Pancreas (tissue), 10 donors: ENCODE results near the gene AXDND1. TPM values are rescaled to one million over a fixed set of nuclear protein-coding genes. Genes with fewer than 3 reads are reported as not detected.

Experiments
- ATAC-seq, 4 donors: fragments of 200-7000 bp; cut with Tn5 transposase; one replicate each; pipeline versions ENCODE4 v1.8.0 to v1.9.1; 2020; ENCODE audit warnings: mild to moderate bottlenecking in 4 of 4, moderate library complexity in 4 of 4
- DNase-seq, 6 donors: peaks; one replicate each; pipeline ENCODE4 v3.0.0-alpha.2; 2020
- FAIRE-seq: peaks from 2 replicates; lab custom pipeline; 2012; peaks lifted over from hg19 to GRCh38; lab: Jason Lieb, UNC
- H3K27ac ChIP-seq, 4 donors: fragments of 200-600 bp; sonication (generic); 1 replicate in 3 of 4; 2 replicates in 1 of 4; pipeline versions ENCODE4 v1.5.0 to v1.8.0; 2020
- H3K27me3 ChIP-seq, 4 donors: fragments of 200-600 bp; one replicate each; pipeline ENCODE4 v1.8.0; 2021
- H3K36me3 ChIP-seq, 3 donors: fragments of 200-600 bp; sonication (generic) in 1 of 3; one replicate each; pipeline versions ENCODE4 v1.5.0 to v1.8.0; 2020 to 2021
- H3K4me1 ChIP-seq, 3 donors: fragments of 200-600 bp; one replicate each; pipeline ENCODE4 v1.8.0; 2021
- H3K4me3 ChIP-seq, 4 donors: fragments of 200-600 bp; sonication (generic) in 2 of 4; one replicate each; pipeline versions ENCODE4 v1.5.0 to v1.8.0; 2020 to 2021
- H3K9me3 ChIP-seq, 4 donors: fragments of 200-600 bp; one replicate each; pipeline ENCODE4 v1.8.0; 2021
- WGBS, 2 donors: extraction: QIAGEN DNeasy Blood & Tissue Kit; methylation state at CpG; one replicate each; pipeline ENCODE4 v1.1.7; 2013; 5-methylcytosine and 5-hydroxymethylcytosine counted together
- intact Hi-C, 3 donors: fragments of 100-400 bp; cut with DNase I; formaldehyde crosslinking; loops; one replicate each; pipeline versions ENCODE4 v1.11.1 to v1.14.2; 2022
- polyA plus RNA-seq, 2 donors: library from polyadenylated mRNA; stranded (reverse); fragments of 200-250 nt; gene quantifications; one replicate each; pipeline ENCODE4 v1.2.3, GENCODE V29; 2013
- total RNA-seq, 6 donors: library from RNA; stranded (reverse); fragmentation: NEBNext Ultra II Directional in 4 of 6; extraction: Animal tissue kit (Norgen Biotek cat#: 25700) in 4 of 6; gene quantifications; one replicate each; pipeline versions ENCODE4 v1.2.1 to v1.2.4, GENCODE V29; 2021 to 2023
- TF ChIP-seq, protein P1 (sequence below), 4 donors: fragments of 200-600 bp; sonication (generic) in 3 of 4; IDR thresholded peaks; one replicate each; pipeline versions ENCODE4 v1.5.0 to v1.8.0; 2021; ENCODE audit warnings: antibody characterized with exemption in 4 of 4
- donor health status: healthy with polysubstance abuse.
- donor health status: DM: no; HTN: no; CAD: no; lungs with moderate emphysema.
- donor health status: DM: no; HTN: no; CAD: no.
- donor health status: control.
- donor health status: control.
- donor health status: Bipolar disorder and iron deficiency.
- donor health status: DM: yes; HTN: yes; CAD: no.
- donor health status: DM: no; HTN: no; CAD: no.
- donor health status: DM: no; HTN: no; CAD: no.
- donor health status: DM: yes; HTN: yes; CAD: no.

The AXDND1 gene
- total and polyA plus RNA-seq, 8 donors = 0.09 to 0.45 (median 0.34) TPM; not detected in 2

DNA sequence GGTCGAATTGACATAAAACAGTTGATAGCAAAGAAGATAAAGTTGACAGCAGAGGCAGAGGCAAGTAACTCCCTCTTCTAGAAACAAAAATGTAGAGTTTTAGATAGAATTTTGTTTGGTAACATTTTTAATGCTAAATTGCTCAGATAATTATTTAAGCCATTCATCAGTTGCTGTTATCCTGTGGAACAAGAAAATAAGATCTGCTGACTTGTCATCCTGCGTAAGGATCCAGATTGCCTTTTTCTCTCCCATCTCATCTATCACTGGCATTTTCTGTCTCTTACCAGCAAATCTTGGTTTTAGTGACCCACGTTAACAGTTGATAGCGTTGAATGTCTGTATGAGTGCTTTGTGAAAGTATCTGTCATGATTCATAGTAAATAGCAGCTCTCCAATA is 42.3 kb upstream of the AXDND1 start:
- H3K9me3 ChIP-seq = no peaks in the 10 kb centered on the region
- ATAC-seq (no peak), FAIRE-seq (no peak), DNase-seq (no peak)
- H3K4me1 ChIP-seq = peaks cover 0 to 4% (median 3%) of the 10 kb centered on the region in 3 donors
- WGBS, 2 donors = 54 to 63% methylated on average over 4 of the region's 4 CpGs
- H3K27me3 ChIP-seq = no peaks in the 10 kb centered on the region
- intact Hi-C loops = no loop called here
- TF ChIP-seq, protein P1, sequence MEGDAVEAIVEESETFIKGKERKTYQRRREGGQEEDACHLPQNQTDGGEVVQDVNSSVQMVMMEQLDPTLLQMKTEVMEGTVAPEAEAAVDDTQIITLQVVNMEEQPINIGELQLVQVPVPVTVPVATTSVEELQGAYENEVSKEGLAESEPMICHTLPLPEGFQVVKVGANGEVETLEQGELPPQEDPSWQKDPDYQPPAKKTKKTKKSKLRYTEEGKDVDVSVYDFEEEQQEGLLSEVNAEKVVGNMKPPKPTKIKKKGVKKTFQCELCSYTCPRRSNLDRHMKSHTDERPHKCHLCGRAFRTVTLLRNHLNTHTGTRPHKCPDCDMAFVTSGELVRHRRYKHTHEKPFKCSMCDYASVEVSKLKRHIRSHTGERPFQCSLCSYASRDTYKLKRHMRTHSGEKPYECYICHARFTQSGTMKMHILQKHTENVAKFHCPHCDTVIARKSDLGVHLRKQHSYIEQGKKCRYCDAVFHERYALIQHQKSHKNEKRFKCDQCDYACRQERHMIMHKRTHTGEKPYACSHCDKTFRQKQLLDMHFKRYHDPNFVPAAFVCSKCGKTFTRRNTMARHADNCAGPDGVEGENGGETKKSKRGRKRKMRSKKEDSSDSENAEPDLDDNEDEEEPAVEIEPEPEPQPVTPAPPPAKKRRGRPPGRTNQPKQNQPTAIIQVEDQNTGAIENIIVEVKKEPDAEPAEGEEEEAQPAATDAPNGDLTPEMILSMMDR (IDR thresholded peaks at IDR 0.05) = no peak
- H3K27ac ChIP-seq = peak overlapping the region in 1 of 4 donors; percentile 8
- no peak overlapping the region for H3K4me3 ChIP-seq
- peaks cover 0 to 4% (median 0%) of the 10 kb centered on the region in 3 donors for H3K36me3 ChIP-seq

DNA sequence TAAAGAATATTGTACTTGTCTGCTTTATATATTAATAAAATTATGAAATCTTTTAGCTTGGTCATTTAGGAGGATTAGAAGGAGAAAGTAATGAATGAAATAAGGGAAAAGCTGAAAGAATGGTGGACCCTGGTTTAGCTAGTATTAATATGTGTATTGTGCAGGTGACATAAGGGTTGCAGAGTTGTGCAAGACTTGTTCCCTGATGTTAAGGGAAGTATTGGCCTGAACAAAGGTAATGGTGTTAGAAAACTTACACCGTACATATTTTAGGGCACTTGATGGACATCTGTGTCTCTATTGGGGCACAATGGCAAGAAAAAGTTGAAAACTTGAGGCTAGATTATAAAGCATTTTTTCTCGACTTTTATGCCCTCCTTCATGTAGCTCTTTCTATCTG is 39.9 kb upstream of the AXDND1 start:
- intact Hi-C loops = no loop called here
- Histone ChIP-seq H3K4me3 (no peak overlapping the region), H3K36me3 (peaks cover 0 to 4% (median 0%) of the 10 kb centered on the region in 3 donors), H3K4me1 (peaks cover 0 to 5% (median 3%) of the 10 kb centered on the region in 3 donors), H3K27me3 (no peaks in the 10 kb centered on the region), H3K27ac (no peak overlapping the region), H3K9me3 (no peaks in the 10 kb centered on the region)
- DNase-seq (no peak), FAIRE-seq (no peak), ATAC-seq (no peak)
- 73 to 85% methylated on average over 2 of the region's 2 CpGs for WGBS, 2 donors
- TF ChIP-seq, protein P1 (IDR thresholded peaks at IDR 0.05) = no peak

DNA sequence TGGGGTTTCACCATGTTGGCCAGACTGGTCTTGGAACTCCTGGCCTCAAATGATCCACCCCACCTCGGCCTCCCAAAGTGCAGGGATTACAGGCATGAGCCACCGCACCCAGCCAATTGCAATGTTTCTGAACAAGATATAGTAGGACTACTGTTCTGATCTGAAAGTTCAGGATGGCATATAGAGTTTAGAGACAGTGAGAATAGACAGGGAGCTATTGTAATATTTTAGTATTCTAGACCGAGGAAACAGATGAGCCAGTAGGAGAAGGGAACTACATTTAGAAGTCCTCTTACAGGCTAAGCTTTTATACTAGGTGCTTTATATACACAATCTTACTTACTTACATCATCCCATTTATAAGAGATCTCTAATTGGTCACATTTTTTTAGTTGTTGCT is 39.0 kb upstream of the AXDND1 start:
- FAIRE-seq = no peak
- intact Hi-C loops = no loop called here
- ATAC-seq = no peak
- no peak overlapping the region for H3K4me3 ChIP-seq
- H3K9me3 ChIP-seq = no peaks in the 10 kb centered on the region
- H3K27ac ChIP-seq = no peak overlapping the region
- 96 to 99% methylated on average over 3 of the region's 3 CpGs for WGBS, 2 donors
- no peaks in the 10 kb centered on the region for H3K27me3 ChIP-seq
- peaks cover 0 to 4% (median 0%) of the 10 kb centered on the region in 3 donors for H3K36me3 ChIP-seq
- TF ChIP-seq, protein P1 (IDR thresholded peaks at IDR 0.05) = no peak
- H3K4me1 ChIP-seq = peaks cover 6 to 14% (median 8%) of the 10 kb centered on the region in 3 donors
- no peak for DNase-seq

DNA sequence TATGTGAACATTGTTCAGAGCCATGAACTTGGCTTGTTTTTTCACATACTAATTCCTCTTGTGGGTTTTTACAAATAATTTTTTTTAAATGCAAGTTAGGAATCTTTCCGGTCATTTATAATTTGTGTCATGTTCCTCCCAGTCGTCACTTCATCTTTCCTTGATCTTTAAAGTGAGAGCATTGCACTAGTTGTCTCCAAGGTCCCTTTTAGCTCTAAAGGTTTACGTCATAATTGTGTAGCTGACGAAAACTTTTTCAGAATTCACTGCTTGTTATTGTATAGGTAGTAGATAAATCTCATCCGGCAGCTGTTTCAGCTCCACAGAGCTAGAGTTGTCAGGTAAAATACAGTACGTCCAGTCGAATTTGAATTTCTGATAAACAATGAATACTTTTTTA is 38.6 kb upstream of the AXDND1 start:
- DNase-seq (no peak), FAIRE-seq (no peak), ATAC-seq (no peak)
- Histone ChIP-seq H3K9me3 (no peaks in the 10 kb centered on the region), H3K27ac (no peak overlapping the region), H3K27me3 (no peaks in the 10 kb centered on the region), H3K4me1 (peaks cover 11 to 19% (median 12%) of the 10 kb centered on the region in 3 donors), H3K36me3 (peaks cover 0 to 4% (median 0%) of the 10 kb centered on the region in 3 donors), H3K4me3 (no peak overlapping the region)
- TF ChIP-seq, protein P1 (IDR thresholded peaks at IDR 0.05) = no peak
- 92 to 94% methylated on average over 7 of the region's 7 CpGs for WGBS, 2 donors
- intact Hi-C loops = no loop called here

DNA sequence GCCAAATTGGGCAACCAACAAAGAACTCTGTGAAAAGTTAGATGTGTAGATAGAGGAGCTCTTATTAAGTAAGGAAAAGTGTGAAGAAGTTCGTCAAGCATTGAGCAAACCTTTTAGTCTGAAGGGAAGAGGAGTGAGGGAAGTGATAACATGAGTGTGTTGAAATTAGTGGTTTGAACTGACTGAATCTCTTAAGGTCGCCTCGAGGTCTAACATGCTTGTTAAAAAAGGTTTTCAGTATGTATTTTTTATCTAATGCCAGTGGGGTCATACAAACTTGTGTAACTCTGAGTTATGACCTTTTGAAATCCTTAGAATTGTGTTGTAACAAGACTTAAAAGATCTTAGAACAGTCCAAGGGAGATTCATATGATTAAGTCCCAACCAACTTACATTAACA is 38.1 kb upstream of the AXDND1 start:
- Histone ChIP-seq H3K36me3 (peaks cover 0 to 4% (median 0%) of the 10 kb centered on the region in 3 donors), H3K27me3 (no peaks in the 10 kb centered on the region), H3K27ac (no peak overlapping the region), H3K4me1 (peaks cover 11 to 22% (median 12%) of the 10 kb centered on the region in 3 donors), H3K9me3 (no peaks in the 10 kb centered on the region), H3K4me3 (no peak overlapping the region)
- TF ChIP-seq, protein P1 (IDR thresholded peaks at IDR 0.05) = no peak
- 74 to 81% methylated on average over 3 of the region's 3 CpGs for WGBS, 2 donors
- no peak for DNase-seq
- no peak for FAIRE-seq
- peak in 2 of 4 donors; percentile 44 to 58 for ATAC-seq
- intact Hi-C loops = no loop called here
